GM18526 (cell line): ENCODE results near the gene MYH11.

Experiments
- POLR2A ChIP-seq: IDR thresholded peaks from 3 replicates; pipeline ENCODE4 v1.6.1; 2011; ENCODE audit not compliant: insufficient read length; ENCODE audit errors: extremely low read depth

The MYH11 gene

DNA sequence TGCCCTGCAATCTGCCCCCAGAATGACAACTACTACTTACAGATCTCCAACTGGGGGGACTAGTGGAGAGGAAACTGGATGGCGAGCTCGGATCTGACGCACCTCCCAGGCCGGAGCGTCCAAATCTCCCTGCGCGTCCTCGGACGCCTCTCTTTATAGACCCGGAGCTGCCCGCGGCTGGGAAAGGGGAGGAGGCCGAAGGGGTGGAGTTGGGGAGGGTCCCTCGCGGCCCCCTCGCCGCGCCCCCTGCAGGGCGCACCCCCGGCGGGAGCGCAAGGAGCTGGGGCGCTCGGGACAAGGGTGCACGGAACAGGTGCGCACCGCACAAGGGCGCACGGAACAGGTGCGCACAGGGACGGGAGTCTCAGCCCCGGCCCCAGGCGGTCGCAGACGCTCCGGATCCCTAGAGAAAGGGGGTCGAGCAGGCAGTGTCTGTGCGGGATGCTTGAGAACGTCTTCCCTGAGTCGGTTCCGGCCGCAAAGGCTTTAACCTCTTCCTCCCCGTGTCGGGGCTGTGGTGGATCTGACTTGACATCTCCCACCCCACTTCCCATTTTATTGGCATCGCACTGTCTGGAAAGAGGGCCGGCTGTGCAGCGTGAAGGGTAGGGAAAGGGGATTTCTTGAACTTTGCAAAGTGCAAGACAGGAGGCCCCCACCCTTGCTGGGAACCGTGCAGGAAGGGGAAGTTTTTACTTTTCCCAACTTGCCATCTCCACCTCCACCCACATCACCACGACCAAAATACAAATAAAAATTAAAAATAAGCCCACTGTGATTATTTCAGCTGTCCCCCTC, at the start of gene MYH11:
Gene MYH11 (minus strand): TSS at position 128 of the 798 bp plus-strand sequence. CDS start 18,776 bp downstream, outside the sequence.
- no peak for TF ChIP-seq POLR2A

DNA sequence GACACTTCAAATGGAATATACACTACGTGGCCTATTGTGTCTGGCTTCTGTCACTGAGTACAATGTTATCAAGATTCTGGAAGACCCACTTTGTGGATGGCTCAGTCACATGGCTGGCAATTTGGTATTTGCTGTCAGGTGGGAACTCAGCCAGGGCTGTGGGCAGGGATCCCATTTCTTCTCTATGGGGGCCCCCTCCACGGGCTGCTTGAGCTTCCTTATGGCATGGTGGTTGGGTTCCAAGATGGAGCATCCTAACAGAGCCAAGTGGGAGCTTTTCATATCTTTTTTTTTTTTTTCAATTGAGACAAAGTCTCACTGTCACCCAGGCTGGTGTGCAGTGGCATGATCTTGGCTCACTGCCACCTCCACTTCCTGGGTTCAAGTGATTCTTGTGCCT, 49.6 kb upstream of the MYH11 start:
- TF ChIP-seq POLR2A = no peak

- TF ChIP-seq POLR2A = no peak
Measured at GRCh38 chr16:15903960-15904359, 47.1 kb upstream of the MYH11 start.

DNA sequence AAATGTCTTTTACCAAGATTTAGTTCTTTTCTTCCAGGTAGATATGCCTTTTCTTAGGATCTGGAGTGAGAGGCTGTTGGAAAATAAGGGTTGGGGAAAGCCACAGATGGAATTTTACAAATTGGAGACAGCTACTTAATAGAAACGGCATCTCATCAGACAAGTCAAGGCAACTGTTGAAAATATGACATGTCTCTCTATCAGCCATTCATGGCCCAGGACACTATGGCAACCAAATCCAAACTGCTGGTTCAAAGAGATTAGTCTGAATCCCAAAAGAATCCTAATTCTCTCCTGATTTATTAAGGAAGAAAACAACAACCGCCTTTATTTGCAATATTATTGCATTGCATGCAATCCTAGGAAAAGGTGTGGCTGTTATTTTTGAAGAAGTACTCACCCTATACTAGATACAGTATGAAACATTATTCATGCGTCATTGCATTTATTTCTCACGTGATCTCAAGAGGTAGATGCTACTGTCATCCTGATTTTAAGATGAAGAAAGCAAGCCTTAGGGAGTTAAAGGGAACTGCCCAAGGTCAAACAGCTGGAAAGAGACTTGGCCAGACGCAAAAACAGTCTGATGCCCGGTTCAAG, 44.2 kb upstream of the MYH11 start:
- no peak for TF ChIP-seq POLR2A

- TF ChIP-seq POLR2A = no peak
Measured at GRCh38 chr16:15900357-15900756, 43.5 kb upstream of the MYH11 start.

DNA sequence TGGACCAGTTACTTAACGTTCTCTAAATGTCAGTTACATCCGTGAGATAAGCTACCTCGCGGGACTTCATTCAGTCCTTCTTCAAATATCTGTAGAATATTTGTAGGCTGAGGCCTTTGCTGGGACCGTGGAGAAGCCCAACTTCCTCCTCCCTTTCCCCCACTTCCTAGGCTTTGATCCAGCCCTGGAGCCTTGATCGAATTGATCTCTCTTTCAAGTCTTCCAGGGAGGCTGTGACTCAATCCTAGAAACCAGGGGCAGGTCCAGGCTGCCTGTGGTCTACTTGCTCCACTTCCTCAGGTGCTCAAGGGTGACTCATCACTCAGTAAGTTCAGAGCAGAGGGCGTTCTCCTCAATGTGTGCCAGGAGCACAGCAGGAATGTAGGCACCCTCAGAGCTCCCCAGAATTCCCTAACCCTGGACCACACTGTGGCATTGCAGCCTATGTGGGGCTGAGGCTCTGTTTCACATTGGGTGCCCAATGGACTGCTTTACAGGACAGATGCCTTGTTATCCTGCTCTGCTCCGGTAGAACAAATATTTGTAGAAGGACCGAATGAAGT, 42.8 kb upstream of the MYH11 start:
- no peak for TF ChIP-seq POLR2A

GRCh38 chr16:15898654-15899053, 41.8 kb upstream of the MYH11 start:
- TF ChIP-seq POLR2A = no peak

- no peak for TF ChIP-seq POLR2A
Measured at GRCh38 chr16:15897834-15898254, 41.0 kb upstream of the MYH11 start.

- no peak for TF ChIP-seq POLR2A
Measured at GRCh38 chr16:15897121-15897780, 40.4 kb upstream of the MYH11 start.

DNA sequence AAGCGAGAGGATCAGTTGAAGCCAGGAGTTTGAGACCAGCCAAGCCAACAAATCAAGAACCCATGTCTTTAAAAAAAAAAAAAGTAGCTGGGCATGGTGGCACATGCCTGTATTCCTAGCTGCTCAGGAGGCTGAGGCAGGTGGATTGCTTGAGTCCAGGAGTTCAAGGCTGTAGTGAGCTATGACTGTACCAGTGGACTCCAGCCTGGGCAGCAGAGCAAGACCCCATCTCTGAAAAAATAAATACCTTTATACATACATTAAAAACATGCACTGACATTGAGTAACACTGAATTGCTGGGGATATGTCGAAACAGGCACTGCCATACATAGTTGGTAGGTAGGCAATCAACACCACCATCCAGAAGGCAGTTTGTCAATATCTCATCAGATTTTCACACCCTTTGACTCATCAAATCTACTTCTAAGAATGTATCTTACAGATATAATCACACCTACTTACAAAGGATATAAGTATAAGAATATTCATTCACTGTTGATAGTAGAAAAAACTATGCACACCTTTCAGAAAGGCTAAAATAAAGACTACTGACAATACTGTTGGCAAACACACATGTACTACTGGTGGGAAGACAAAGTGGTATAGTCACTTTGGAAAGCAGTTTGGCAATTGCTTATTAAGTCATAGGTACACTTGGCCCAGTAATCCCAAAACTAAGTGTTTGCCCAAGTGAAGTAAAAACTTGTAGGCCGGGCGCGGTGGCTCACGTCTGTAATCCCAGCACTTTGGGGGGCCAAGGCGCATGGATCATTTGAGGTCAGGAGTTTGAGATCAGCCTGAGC, 37.9 kb upstream of the MYH11 start:
- TF ChIP-seq POLR2A = no peak

DNA sequence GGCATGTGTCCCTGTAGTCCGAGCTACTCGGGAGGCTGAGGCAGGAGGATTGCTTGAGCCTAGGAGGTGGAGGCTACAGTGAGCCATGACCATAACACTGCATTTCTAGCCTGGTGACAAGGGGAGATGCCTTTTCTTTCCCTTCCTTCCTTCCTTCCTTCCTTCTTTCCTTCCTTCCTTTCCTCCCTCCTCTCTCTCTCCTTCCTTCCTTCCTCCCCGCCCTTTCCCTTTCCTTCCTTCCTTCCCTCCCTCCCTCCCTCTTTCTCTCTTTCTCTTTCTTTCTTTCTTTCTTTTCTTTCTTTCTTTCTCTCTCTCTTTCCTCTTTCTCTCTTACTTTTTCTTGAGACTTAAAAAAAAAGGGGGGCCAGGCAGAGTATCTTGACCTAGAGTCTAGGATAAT, 34.7 kb upstream of the MYH11 start:
- TF ChIP-seq POLR2A = no peak

DNA sequence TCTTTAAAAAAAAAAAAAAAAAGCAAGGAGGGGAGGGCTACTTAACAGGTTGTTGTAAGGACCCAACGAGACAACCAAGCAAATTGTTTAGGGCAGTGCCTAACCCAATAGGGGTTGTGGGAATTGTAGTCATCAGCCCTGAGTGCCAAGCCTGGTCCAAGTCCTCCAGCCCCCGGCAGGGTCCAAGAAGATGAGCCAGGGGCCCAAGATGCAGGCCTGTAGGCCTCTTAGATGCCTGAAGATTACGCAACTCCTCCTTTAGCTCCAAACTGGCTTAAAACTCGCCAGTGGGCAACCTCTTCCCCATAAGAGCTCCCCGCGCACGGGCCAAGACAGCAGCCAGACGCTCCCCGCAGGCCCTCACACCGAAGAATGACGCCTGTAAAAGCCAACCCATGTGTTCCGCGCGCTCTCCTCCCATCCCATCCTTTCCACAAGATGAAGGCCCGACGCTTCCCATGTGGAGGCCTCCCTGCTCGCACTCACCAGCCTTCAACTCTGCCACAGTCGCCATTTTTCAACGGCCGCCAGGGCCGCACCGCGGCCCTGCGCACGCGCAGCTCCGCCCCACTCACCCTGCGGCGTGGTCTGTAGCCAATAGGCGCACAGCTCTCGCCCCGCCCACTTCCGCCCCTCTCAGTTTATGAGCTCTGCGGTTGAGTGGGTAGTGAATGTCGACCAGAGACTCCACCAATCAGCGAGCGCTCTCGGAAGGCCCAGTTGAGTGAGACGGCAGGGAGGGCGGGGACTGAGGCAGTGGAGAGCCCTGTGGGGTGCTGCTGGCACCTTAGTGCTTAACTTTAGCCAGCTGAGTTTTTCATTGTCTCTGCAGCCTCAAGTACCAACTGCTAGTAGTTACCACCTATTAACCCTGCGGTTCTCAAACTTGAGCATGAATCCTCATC, 31.5 kb upstream of the MYH11 start, which contains the start of gene CEP20:
Gene CEP20 (minus strand): TSS at position 532 of the 905 bp plus-strand sequence. CDS start 18 bp downstream, at position 514.
- TF ChIP-seq POLR2A = peak; percentile 91

DNA sequence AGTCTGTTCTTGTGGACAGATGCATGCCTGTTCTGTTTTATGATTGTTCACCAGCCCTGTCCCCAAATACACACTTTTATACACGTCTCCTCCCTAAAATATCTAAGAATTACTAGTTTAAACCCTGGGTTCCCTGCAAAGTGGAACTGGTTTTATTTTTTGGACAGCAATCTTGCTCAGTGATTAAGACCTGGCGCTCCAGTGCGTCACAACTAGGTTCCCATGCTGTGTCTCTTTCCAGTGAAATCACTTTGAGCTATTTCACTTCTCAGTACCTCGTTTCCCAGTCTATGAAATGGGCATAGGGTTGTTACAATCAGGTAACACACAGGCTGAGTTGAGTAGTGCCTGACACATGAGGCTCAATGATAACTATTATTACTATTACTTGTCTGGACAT, 30.5 kb upstream of the MYH11 start:
- TF ChIP-seq POLR2A = no peak

DNA sequence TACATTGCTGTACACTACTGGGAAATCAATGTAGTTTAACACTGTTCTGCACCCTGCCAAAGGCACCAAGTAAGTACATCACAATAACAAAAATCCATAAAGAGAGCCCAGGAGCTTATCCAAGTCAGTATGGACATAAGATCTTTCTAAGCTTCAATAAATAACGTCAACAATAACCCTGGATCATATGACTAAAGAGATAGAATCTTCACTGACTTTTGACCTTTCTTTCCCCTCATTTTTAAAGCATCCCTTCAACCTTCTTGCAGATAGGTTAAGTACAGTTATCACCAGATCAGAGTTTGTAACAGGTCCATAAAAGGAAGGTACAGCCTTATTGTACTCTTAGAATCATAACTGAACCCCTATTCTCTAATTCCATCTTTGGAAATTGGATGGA, 29.2 kb upstream of the MYH11 start:
- TF ChIP-seq POLR2A = no peak
